HUES6 (cell line): ENCODE measurements around the gene IGSF8.

Experiments
- H3K27ac ChIP-seq: 2 replicates; pipeline ENCODE4 v1.7.0; 2013; ENCODE audit warnings: low read depth, mild to moderate bottlenecking, low read length, inconsistent platforms
- H3K27me3 ChIP-seq: 2 replicates; pipeline ENCODE4 v1.6.1; 2013; ENCODE audit warnings: low read length; ENCODE audit not compliant: control insufficient read depth, insufficient read depth
- H3K36me3 ChIP-seq: 2 replicates; pipeline ENCODE4 v1.6.1; 2013; ENCODE audit warnings: low read length; ENCODE audit not compliant: control insufficient read depth, insufficient read depth
- H3K4me1 ChIP-seq: 2 replicates; pipeline ENCODE4 v1.6.1; 2013; ENCODE audit warnings: low read length; ENCODE audit not compliant: control insufficient read depth, insufficient read depth
- H3K4me3 ChIP-seq: 2 replicates; pipeline ENCODE4 v1.5.1; 2013; ENCODE audit warnings: low read depth, low read length
- H3K9ac ChIP-seq: one replicate; pipeline ENCODE4 v1.6.1; 2013; ENCODE audit warnings: mild to moderate bottlenecking, low read length
- H3K9me3 ChIP-seq: 2 replicates; pipeline ENCODE4 v1.6.1; 2013; ENCODE audit warnings: low read depth, low read length; ENCODE audit not compliant: control insufficient read depth, insufficient read depth

IGSF8 gene

DNA sequence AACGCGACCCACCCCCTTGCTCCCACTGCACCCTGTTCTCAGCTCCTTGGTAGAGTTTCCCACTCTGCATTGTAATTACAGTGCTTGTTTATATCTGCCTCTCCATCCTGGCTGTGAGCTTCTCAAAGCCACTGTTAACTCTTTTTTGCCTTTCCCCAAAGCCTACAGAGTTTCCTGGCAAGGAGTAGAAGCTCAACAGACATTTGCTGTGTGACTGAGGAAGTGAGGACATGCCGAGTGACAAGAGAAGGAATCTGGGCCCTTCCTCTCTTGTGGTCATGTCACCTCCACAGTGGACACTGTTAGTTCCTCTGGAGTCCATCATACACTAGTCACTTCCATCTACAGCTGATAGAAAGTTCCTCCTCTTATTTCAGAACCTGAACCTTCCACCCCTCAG lies 6.1 kb upstream of the IGSF8 start:
- peaks cover 42% of the 10 kb centered on the region for H3K4me1 ChIP-seq
- no peak overlapping the region for H3K4me3 ChIP-seq
- H3K27me3 ChIP-seq = no peaks in the 10 kb centered on the region
- H3K9ac ChIP-seq = no peak overlapping the region
- no peaks in the 10 kb centered on the region for H3K36me3 ChIP-seq
- no peak overlapping the region for H3K27ac ChIP-seq
- H3K9me3 ChIP-seq = no peaks in the 10 kb centered on the region

GRCh38 chr1:160103658-160104408 lies 5.4 kb upstream of the IGSF8 start:
- Histone ChIP-seq H3K9ac (no peak overlapping the region), H3K9me3 (no peaks in the 10 kb centered on the region), H3K4me1 (peaks cover 41% of the 10 kb centered on the region), H3K4me3 (no peak overlapping the region), H3K36me3 (no peaks in the 10 kb centered on the region), H3K27ac (no peak overlapping the region), H3K27me3 (no peaks in the 10 kb centered on the region)

DNA sequence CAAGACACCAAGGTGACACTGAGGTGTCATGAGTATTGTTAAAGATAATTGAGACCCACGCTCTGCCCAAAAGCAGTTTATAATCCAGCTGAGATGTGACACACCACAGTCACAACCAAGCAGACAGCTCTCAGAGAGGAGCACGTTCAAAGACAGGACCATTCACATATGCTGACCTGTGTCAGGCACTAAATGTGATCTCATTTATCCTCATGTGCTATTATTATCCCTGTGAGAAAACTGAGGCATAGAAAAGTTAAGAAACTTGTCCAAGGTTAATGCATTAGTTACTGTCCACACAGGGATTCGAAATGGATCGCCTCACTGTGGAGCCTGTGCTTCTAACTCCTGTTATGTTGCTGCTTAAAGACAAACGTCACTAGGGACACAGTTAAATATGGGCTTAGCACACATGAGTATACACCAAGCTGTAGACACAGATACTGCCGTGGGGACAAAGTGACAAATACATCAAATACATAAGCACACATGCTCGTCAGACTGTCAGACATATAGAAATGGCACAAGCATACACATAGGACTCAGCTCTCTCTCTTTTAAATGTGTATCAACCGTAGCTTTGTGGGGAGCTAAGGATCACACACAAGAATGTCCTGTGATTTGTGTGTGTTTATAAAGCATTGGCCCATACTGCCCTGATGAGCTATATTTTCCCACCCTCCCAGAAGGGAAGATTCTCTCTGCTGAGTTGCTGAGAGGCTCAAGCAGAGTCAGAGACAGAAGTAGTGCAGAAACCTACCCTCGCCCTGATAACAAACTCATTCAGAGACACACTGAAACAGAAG lies 3.5 kb upstream of the IGSF8 start:
- Histone ChIP-seq H3K9ac (no peak overlapping the region), H3K27me3 (no peaks in the 10 kb centered on the region), H3K27ac (no peak overlapping the region), H3K4me1 (peaks cover 50% of the 10 kb centered on the region), H3K36me3 (no peaks in the 10 kb centered on the region), H3K4me3 (no peak overlapping the region), H3K9me3 (no peaks in the 10 kb centered on the region)

GRCh38 chr1:160101037-160101716 lies 2.8 kb upstream of the IGSF8 start:
- Histone ChIP-seq H3K4me1 (peaks cover 57% of the 10 kb centered on the region), H3K9ac (no peak overlapping the region), H3K9me3 (no peaks in the 10 kb centered on the region), H3K4me3 (no peak overlapping the region), H3K36me3 (no peaks in the 10 kb centered on the region), H3K27ac (no peak overlapping the region), H3K27me3 (no peaks in the 10 kb centered on the region)

DNA sequence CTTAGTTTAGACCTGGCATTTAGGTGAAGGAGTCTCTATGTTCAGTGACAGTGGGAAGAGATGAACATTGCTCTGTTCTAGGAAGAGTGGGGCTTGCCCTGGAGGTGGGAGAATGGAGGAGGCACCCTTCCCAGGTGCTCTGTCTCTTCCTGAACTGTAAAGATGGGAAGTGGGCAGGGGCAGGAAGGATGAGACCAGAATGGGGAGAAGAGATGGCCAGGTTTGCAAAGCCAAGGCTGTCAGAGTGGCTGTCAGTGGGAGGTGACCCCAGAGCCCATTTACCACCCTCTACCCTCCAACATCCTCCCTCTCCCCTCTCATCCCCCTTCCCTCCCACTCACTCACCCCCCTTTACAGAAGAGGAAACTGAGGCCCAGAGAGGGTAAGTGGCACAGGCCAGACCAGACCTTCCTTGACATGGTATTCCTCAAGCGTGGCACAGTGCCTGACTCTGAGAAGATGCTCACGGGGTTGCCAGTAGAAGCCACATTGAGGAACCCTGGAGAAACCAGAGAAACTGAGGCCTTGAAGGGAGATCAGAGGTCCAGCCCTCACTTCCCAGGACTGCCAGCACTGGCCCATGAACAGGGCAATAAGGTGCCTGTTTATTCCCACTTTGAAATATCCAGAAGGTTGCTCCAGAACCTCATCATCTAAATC lies 1.4 kb upstream of the IGSF8 start:
- Histone ChIP-seq H3K9me3 (no peaks in the 10 kb centered on the region), H3K36me3 (peaks cover 2% of the 10 kb centered on the region), H3K27me3 (no peaks in the 10 kb centered on the region), H3K4me3 (no peak overlapping the region), H3K4me1 (peaks cover 70% of the 10 kb centered on the region), H3K27ac (no peak overlapping the region), H3K9ac (no peak overlapping the region)

- Histone ChIP-seq H3K36me3 (peaks cover 10% of the 10 kb centered on the region), H3K27me3 (no peaks in the 10 kb centered on the region), H3K9me3 (no peaks in the 10 kb centered on the region), H3K9ac (peak overlapping the region; percentile 58), H3K4me1 (peaks cover 63% of the 10 kb centered on the region), H3K27ac (no peak overlapping the region), H3K4me3 (peak overlapping the region; percentile 64)
Observed at GRCh38 chr1:160098852-160099561, 588 bp upstream of the IGSF8 start.

GRCh38 chr1:160097151-160097910 lies 1.1 kb downstream of the IGSF8 start:
- Histone ChIP-seq H3K4me3 (peak overlapping the region; percentile 78), H3K27ac (no peak overlapping the region), H3K9ac (peak overlapping the region; percentile 55), H3K9me3 (no peaks in the 10 kb centered on the region), H3K36me3 (peaks cover 26% of the 10 kb centered on the region), H3K27me3 (no peaks in the 10 kb centered on the region), H3K4me1 (peaks cover 46% of the 10 kb centered on the region)

DNA sequence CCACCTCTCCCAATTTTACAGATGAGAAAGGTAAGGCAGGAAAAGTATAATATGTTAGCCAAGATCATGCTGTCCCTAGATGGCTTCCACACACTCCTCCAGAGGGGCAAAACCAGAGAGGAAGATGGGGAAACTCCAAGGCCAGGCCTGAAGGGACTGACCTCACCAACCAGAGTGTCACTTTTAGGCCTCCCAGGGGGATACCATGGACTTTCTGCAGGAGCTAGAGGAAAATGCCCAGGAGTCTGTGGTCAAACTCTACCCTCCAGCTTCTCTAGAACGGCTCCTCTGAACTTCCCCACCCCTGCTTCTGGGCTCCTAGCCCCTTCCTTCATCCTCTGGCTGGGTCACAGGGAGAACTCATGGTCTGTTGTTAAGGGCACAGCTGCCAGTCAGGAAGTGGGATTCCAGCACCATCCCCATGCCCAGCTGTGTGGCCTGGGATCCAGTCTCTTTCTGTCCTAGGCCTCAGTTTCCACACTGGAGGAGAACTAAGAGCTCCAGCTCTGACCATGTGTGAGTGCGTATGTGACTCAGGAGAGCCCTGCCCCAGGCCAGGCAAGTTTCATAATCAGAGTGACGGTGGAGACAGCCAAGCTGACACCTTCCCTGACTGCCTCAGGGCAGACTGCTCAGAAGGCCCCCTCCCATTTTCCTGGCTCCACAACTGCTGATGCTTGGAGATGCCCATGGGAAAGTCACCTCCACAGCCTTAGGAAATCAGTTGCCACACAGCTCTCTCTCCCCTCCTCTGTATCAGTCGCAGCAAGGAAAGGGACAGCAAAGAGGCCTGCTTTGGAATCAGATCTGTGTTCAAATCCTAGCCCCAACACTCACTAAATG lies 1.9 kb downstream of the IGSF8 start:
- Histone ChIP-seq H3K9ac (peak overlapping the region; percentile 55), H3K27ac (peak overlapping the region; percentile 27)

GRCh38 chr1:160095382-160096105 lies 2.9 kb downstream of the IGSF8 start:
- H3K27me3 ChIP-seq = no peaks in the 10 kb centered on the region
- peaks cover 36% of the 10 kb centered on the region for H3K4me1 ChIP-seq
- no peaks in the 10 kb centered on the region for H3K9me3 ChIP-seq
- H3K36me3 ChIP-seq = peaks cover 37% of the 10 kb centered on the region
- peak overlapping the region; percentile 78 for H3K4me3 ChIP-seq
- H3K27ac ChIP-seq = peak overlapping the region; percentile 87
- peak overlapping the region; percentile 36 for H3K9ac ChIP-seq

More for the DNA sequence above, 1.9 kb downstream of the IGSF8 start:
- Histone ChIP-seq H3K4me3 (peak overlapping the region; percentile 78), H3K36me3 (peaks cover 34% of the 10 kb centered on the region), H3K27me3 (no peaks in the 10 kb centered on the region), H3K9me3 (no peaks in the 10 kb centered on the region), H3K4me1 (peaks cover 41% of the 10 kb centered on the region)
